Globus pallidus (tissue), 1 donor: ENCODE results near the gene LONP2.
"Not testable (repeated sequence)": the region's sequence is repeated elsewhere in the genome, so short reads cannot be mapped to it uniquely, and the experiment has no call there.

Source experiments
- DNase-seq: peaks from one replicate; pipeline ENCODE4 v3.0.0-alpha.2; 2015; ENCODE audit warnings: low spot score

The LONP2 gene

GRCh38 chr16:48394355-48394703 lies 150.2 kb downstream of the LONP2 start:
- no peak for DNase-seq

- no peak for DNase-seq
Observed at GRCh38 chr16:48395375-48395774, 151.3 kb downstream of the LONP2 start.

- not testable (repeated sequence) for DNase-seq
Observed at GRCh38 chr16:48402547-48402946, 158.4 kb downstream of the LONP2 start.

- DNase-seq: no peak
Observed at GRCh38 chr16:48405153-48405552, 161.1 kb downstream of the LONP2 start.

GRCh38 chr16:48405907-48406306 lies 161.8 kb downstream of the LONP2 start:
- no peak for DNase-seq
